Germinal center (tissue), 1 donor: ENCODE measurements around the gene ATXN7.
A peak's percentile ranks its signal among the peaks of the same experiment; 100 is the strongest.

ENCODE experiments used
- DNase-seq: peaks from one replicate; pipeline ENCODE4 v3.0.0; 2012; ENCODE audit warnings: mixed read lengths, low spot score

Gene ATXN7

GRCh38 chr3:63908776-63909175, 45.1 kb downstream of the ATXN7 start:
- DNase-seq, result no peak

- DNase-seq, result no peak
Observed at GRCh38 chr3:63909431-63909830, 45.8 kb downstream of the ATXN7 start.

GRCh38 chr3:63910001-63910400, 46.3 kb downstream of the ATXN7 start:
- DNase-seq, result no peak

GRCh38 chr3:63910891-63911290, 47.2 kb downstream of the ATXN7 start:
- peak; percentile 18 for DNase-seq

- no peak for DNase-seq
Observed at GRCh38 chr3:63911509-63911872, 47.8 kb downstream of the ATXN7 start.

GRCh38 chr3:63911873-63912767, 48.5 kb downstream of the ATXN7 start, which contains the start of gene SCAANT1:
TSS of gene SCAANT1 (minus strand) at chr3:63912383.
- peak; percentile 81 for DNase-seq

- peak; percentile 48 for DNase-seq
Observed at GRCh38 chr3:63912768-63913588, 49.3 kb downstream of the ATXN7 start.

GRCh38 chr3:63914312-63914711, 50.6 kb downstream of the ATXN7 start:
- DNase-seq, result no peak

- no peak for DNase-seq
Observed at GRCh38 chr3:63918321-63918720, 54.7 kb downstream of the ATXN7 start.

GRCh38 chr3:63920001-63920400, 56.3 kb downstream of the ATXN7 start:
- no peak for DNase-seq

- DNase-seq, result peak; percentile 47
Observed at GRCh38 chr3:63921741-63922482, 58.2 kb downstream of the ATXN7 start.

GRCh38 chr3:63922491-63923199, 59.0 kb downstream of the ATXN7 start:
- DNase-seq, result no peak

- DNase-seq, result no peak
Observed at GRCh38 chr3:63926309-63926708, 62.6 kb downstream of the ATXN7 start.

- peak; percentile 62 for DNase-seq
Observed at GRCh38 chr3:63927422-63928280, 64.0 kb downstream of the ATXN7 start.

GRCh38 chr3:63931290-63931689, 67.6 kb downstream of the ATXN7 start:
- DNase-seq, result no peak

GRCh38 chr3:63932509-63933212, 69.0 kb downstream of the ATXN7 start:
- DNase-seq, result no peak

GRCh38 chr3:63933459-63933858, 69.8 kb downstream of the ATXN7 start:
- DNase-seq, result peak; percentile 16

GRCh38 chr3:63934041-63934866, 70.6 kb downstream of the ATXN7 start:
- DNase-seq, result no peak

- no peak for DNase-seq
Observed at GRCh38 chr3:63936925-63937324, 73.3 kb downstream of the ATXN7 start.
